ENCODE results near the gene DMKN.

The DMKN gene

GRCh38 chr19:35549174-35549788 is 35.8 kb upstream of the DMKN start:
- peak; percentile 23 for DNase-seq

- DNase-seq: no peak
Measured at GRCh38 chr19:35546532-35546931, 33.1 kb upstream of the DMKN start.

GRCh38 chr19:35545855-35546381 is 32.5 kb upstream of the DMKN start:
- no peak for DNase-seq

GRCh38 chr19:35545001-35545854 is 31.8 kb upstream of the DMKN start, which contains the start of gene TMEM147:
TMEM147 (plus strand) TSS chr19:35545626; CDS start chr19:35545740, 114 bp downstream.
- DNase-seq: peak; percentile 57

GRCh38 chr19:35544110-35544802 is 30.8 kb upstream of the DMKN start:
- no peak for DNase-seq

- no peak for DNase-seq
Measured at GRCh38 chr19:35543280-35544109, 30.0 kb upstream of the DMKN start.

GRCh38 chr19:35542209-35542608 is 28.8 kb upstream of the DMKN start:
- no peak for DNase-seq

- DNase-seq: no peak
Measured at GRCh38 chr19:35540356-35540927, 27.0 kb upstream of the DMKN start.

- no peak for DNase-seq
Measured at GRCh38 chr19:35539850-35540249, 26.4 kb upstream of the DMKN start.

GRCh38 chr19:35539314-35539713 is 25.9 kb upstream of the DMKN start:
- DNase-seq: no peak

- DNase-seq: no peak
Measured at GRCh38 chr19:35534803-35535480, 21.5 kb upstream of the DMKN start.

GRCh38 chr19:35533822-35534392 is 20.5 kb upstream of the DMKN start:
- no peak for DNase-seq

- no peak for DNase-seq
Measured at GRCh38 chr19:35533201-35533821, 19.9 kb upstream of the DMKN start, which contains the start of gene GAPDHS. GAPDHS (plus strand) TSS chr19:35533456; CDS start chr19:35533528, 72 bp downstream.

GRCh38 chr19:35531291-35531690 is 17.8 kb upstream of the DMKN start:
- DNase-seq: no peak

GRCh38 chr19:35529241-35530218 is 16.1 kb upstream of the DMKN start:
- no peak for DNase-seq

- no peak for DNase-seq
Measured at GRCh38 chr19:35528218-35529038, 15.0 kb upstream of the DMKN start, which contains the start of gene SBSN. SBSN (minus strand) TSS chr19:35528311; CDS start chr19:35528281, 30 bp downstream.

GRCh38 chr19:35525873-35526272 is 12.4 kb upstream of the DMKN start:
- no peak for DNase-seq

- DNase-seq: no peak
Measured at GRCh38 chr19:35524181-35524837, 10.9 kb upstream of the DMKN start.
